Coronary artery (tissue), 2 donors: Measurements from ENCODE around the gene ARHGAP20.

ENCODE experiments used
- DNase-seq: peaks from one replicate; pipeline ENCODE4 v3.0.0-alpha.2; 2017; ENCODE audit warnings: low spot score
- H3K27ac ChIP-seq, 2 donors: fragments of 200-600 bp; sonication (generic); one replicate each; pipeline ENCODE4 v1.5.1; 2016 to 2019
- H3K4me3 ChIP-seq: fragments of 200-600 bp; sonication (generic); 2 replicates; pipeline ENCODE4 v1.5.1; 2016; ENCODE audit warnings: mild to moderate bottlenecking, moderate library complexity
- CTCF ChIP-seq: fragments of 200-600 bp; sonication (generic); IDR thresholded peaks from one replicate; pipeline ENCODE4 v1.5.1; 2019; ENCODE audit warnings: antibody characterized with exemption

Gene ARHGAP20

GRCh38 chr11:110711776-110712658, at the start of gene ARHGAP20:
Gene ARHGAP20, minus strand, starts transcription at chr11:110712437. Its CDS starts 206 bp downstream, at chr11:110712231.
- DNase-seq = peak; percentile 73
- H3K27ac ChIP-seq = peak within 1 kb of the TSS; percentile 16 to 46
- no peak for TF ChIP-seq CTCF
- H3K4me3 ChIP-seq = peak within 1 kb of the TSS; percentile 81

GRCh38 chr11:110761991-110762390, 49.8 kb upstream of the ARHGAP20 start:
- Histone ChIP-seq H3K27ac (no peak overlapping the region), H3K4me3 (no peak overlapping the region)
- no peak for TF ChIP-seq CTCF
- no peak for DNase-seq

GRCh38 chr11:110761131-110761530, 48.9 kb upstream of the ARHGAP20 start:
- Histone ChIP-seq H3K4me3 (no peak overlapping the region), H3K27ac (no peak overlapping the region)
- no peak for DNase-seq
- TF ChIP-seq CTCF = no peak

GRCh38 chr11:110759972-110760381, 47.7 kb upstream of the ARHGAP20 start:
- H3K27ac ChIP-seq = no peak overlapping the region
- TF ChIP-seq CTCF = no peak
- H3K4me3 ChIP-seq = no peak overlapping the region
- no peak for DNase-seq

GRCh38 chr11:110757962-110758755, 45.9 kb upstream of the ARHGAP20 start:
- no peak for DNase-seq
- Histone ChIP-seq H3K27ac (no peak overlapping the region), H3K4me3 (no peak overlapping the region)
- TF ChIP-seq CTCF = no peak

- no peak for DNase-seq
- Histone ChIP-seq H3K4me3 (no peak overlapping the region), H3K27ac (no peak overlapping the region)
- no peak for TF ChIP-seq CTCF
Measured at GRCh38 chr11:110757066-110757465, 44.8 kb upstream of the ARHGAP20 start.
